Ovary (tissue), 3 donors: ENCODE data around the gene RANBP2.
"Not testable (repeated sequence)": the region's sequence is repeated elsewhere in the genome, so short reads cannot be mapped to it uniquely, and the experiment has no call there.

Experiments used
- CTCF ChIP-seq, 3 donors: fragments of 450-650 bp in 2 of 3; fragments of 200-600 bp in 1 of 3; IDR thresholded peaks; one replicate each; pipeline versions ENCODE4 v1.5.1 to v1.8.0; 2016 to 2022; ENCODE audit warnings: antibody characterized with exemption in 3 of 3, mild to moderate bottlenecking in 1 of 3
- EP300 ChIP-seq: sonication (generic); formaldehyde crosslinking; IDR thresholded peaks from one replicate; pipeline ENCODE4 v1.6.1; 2017; ENCODE audit warnings: antibody characterized with exemption
- POLR2A ChIP-seq: fragments of 450-650 bp; IDR thresholded peaks from one replicate; pipeline ENCODE4 v1.6.1; 2017; ENCODE audit warnings: antibody characterized with exemption, mild to moderate bottlenecking, moderate library complexity
- donor health status: DM: no; HTN: no; CAD: no.

- not testable (repeated sequence) for TF ChIP-seq POLR2A; CTCF (IDR thresholded peaks at IDR 0.05); EP300
Measured at GRCh38 chr2:108762618-108763017, 43.3 kb downstream of the RANBP2 start.
